ENCODE data around the gene PGAP1.

- TF ChIP-seq POLR2A (IDR thresholded peaks at IDR 0.05; ENCODE audit: low read depth, low read length) = no peak
- TF ChIP-seq TAF1 (IDR thresholded peaks at IDR 0.05; ENCODE audit: borderline replicate concordance, low read depth, low read length) = no peak
- no peak for TF ChIP-seq POLR2AphosphoS5 (IDR thresholded peaks at IDR 0.05; ENCODE audit: low read depth, low read length)
Observed at GRCh38 chr2:196944570-196944969, 18.1 kb upstream of the PGAP1 start.
